K562 (cell line): ENCODE results near the gene ZNF689. TPM values are rescaled to one million over a fixed set of nuclear protein-coding genes. Genes with fewer than 3 reads are reported as not detected.

ENCODE experiments used
- ARID2 ChIP-seq: fragments of 450-650 bp; IDR thresholded peaks from 2 replicates; pipeline ENCODE4 v1.6.1; 2017; ENCODE audit warnings: antibody characterized with exemption, mild to moderate bottlenecking
- EP400 ChIP-seq: fragments of 450-650 bp; IDR thresholded peaks from 2 replicates; pipeline ENCODE4 v1.6.1; 2017; ENCODE audit warnings: antibody characterized with exemption, mild to moderate bottlenecking, moderate library complexity
- ESRRA ChIP-seq: fragments of 450-650 bp; IDR thresholded peaks from 2 replicates; pipeline ENCODE4 v1.6.1; 2014; ENCODE audit warnings: low read depth, mild to moderate bottlenecking, moderate library complexity, borderline replicate concordance
- KLF13 ChIP-seq: fragments of 450-650 bp; IDR thresholded peaks from 2 replicates; pipeline ENCODE4 v1.6.1; 2016; ENCODE audit warnings: missing genetic modification characterization, low read depth, mild to moderate bottlenecking, missing compliant biosample characterization, moderate library complexity, borderline replicate concordance
- MAZ ChIP-seq, 2 experiments: fragments of 450-650 bp in 1 of 2; sonication (generic) in 1 of 2; formaldehyde crosslinking; IDR thresholded peaks in 1 of 2; conservative IDR thresholded peaks in 1 of 2; 2 replicates each; pipeline versions ENCODE4 v1.4.0 to v1.5.0; 2020; ENCODE audit warnings: mild to moderate bottlenecking in 1 of 2, missing genetic modification reagents in 1 of 2
- NELFE ChIP-seq: IDR thresholded peaks from 2 replicates; pipeline ENCODE4 v1.6.1; 2011; ENCODE audit warnings: mild to moderate bottlenecking; ENCODE audit not compliant: insufficient read depth, insufficient read length
- PHF21A ChIP-seq: fragments of 450-650 bp; IDR thresholded peaks from 2 replicates; pipeline ENCODE4 v1.6.1; 2017; ENCODE audit warnings: low read depth, borderline replicate concordance
- RBM22 ChIP-seq: fragments of 200-400 bp; formaldehyde crosslinking; IDR thresholded peaks from 2 replicates; pipeline ENCODE4 v1.6.1; 2018; ENCODE audit warnings: low read length, low read depth; ENCODE audit not compliant: poor library complexity, severe bottlenecking
- SMARCA4 ChIP-seq: fragments of 450-650 bp; IDR thresholded peaks from 2 replicates; pipeline ENCODE4 v1.6.1; 2016
- SREBF1 ChIP-seq: fragments of 150-350 bp; IDR thresholded peaks from 2 replicates; pipeline ENCODE4 v1.6.1; 2014; ENCODE audit warnings: antibody characterized with exemption, low read depth, low read length, borderline replicate concordance
- SRF ChIP-seq, 2 experiments: fragments of 250-450, 450-650 bp in 1 of 2; sonication (Bioruptor Pico) in 1 of 2; sonication (generic) in 1 of 2; formaldehyde crosslinking; IDR thresholded peaks; 2 replicates each; pipeline versions ENCODE4 v1.5.0 to v1.5.1; 2020 to 2022; ENCODE audit warnings: mild to moderate bottlenecking in 1 of 2, missing genetic modification reagents in 1 of 2
- TAF1 ChIP-seq: IDR thresholded peaks from 2 replicates; pipeline ENCODE4 v1.6.1; 2011; ENCODE audit warnings: mild to moderate bottlenecking, low read length, moderate library complexity; ENCODE audit not compliant: insufficient read depth, control insufficient read depth, severe bottlenecking; ENCODE audit errors: extremely low read depth
- TBP ChIP-seq: optimal IDR thresholded peaks from 2 replicates; pipeline ENCODE3; 2011; ENCODE audit warnings: low read depth, low read length, improper control_type of control experiment
- VEZF1 ChIP-seq: fragments of 200-800 bp; sonication (Bioruptor generic); IDR thresholded peaks from 2 replicates; pipeline ENCODE4 v1.6.1; 2017; ENCODE audit warnings: missing genetic modification characterization, missing compliant biosample characterization
- XRCC5 ChIP-seq: fragments of 200-400 bp; formaldehyde crosslinking; IDR thresholded peaks from 2 replicates; pipeline ENCODE4 v1.6.1; 2017; ENCODE audit warnings: low read depth, mild to moderate bottlenecking, low read length
- ZFP30 ChIP-seq: fragments of 250-450 bp; sonication (Bioruptor Pico); IDR thresholded peaks from 2 replicates; pipeline ENCODE4 v1.8.0; 2022; ENCODE audit warnings: moderate library complexity, mild to moderate bottlenecking, inconsistent platforms, borderline replicate concordance
- ZNF239 ChIP-seq: fragments of 250-450 bp; sonication (Bioruptor Pico); IDR thresholded peaks from 2 replicates; pipeline ENCODE4 v1.4.0; 2020; ENCODE audit warnings: mild to moderate bottlenecking
- ZNF282 ChIP-seq: sonication (generic); formaldehyde crosslinking; IDR thresholded peaks from 2 replicates; pipeline ENCODE4 v1.8.1; 2023; ENCODE audit warnings: missing genetic modification reagents
- ZNF324 ChIP-seq: fragments of 250-450 bp; sonication (Bioruptor Pico); IDR thresholded peaks from 2 replicates; pipeline ENCODE4 v1.4.0; 2020; ENCODE audit warnings: mild to moderate bottlenecking
- ZNF431 ChIP-seq: sonication (generic); formaldehyde crosslinking; IDR thresholded peaks from 2 replicates; pipeline ENCODE4 v1.8.0; 2022; ENCODE audit warnings: mild to moderate bottlenecking, missing genetic modification reagents
- ZNF449 ChIP-seq: fragments of 250-450 bp; sonication (Bioruptor Pico); IDR thresholded peaks from 2 replicates; pipeline ENCODE4 v1.8.0; 2022; ENCODE audit warnings: moderate library complexity, mild to moderate bottlenecking, inconsistent platforms
- ZNF584 ChIP-seq: fragments of 200-800 bp; sonication (Bioruptor generic); IDR thresholded peaks from 2 replicates; pipeline ENCODE4 v1.6.1; 2016; ENCODE audit warnings: low read depth, mild to moderate bottlenecking, missing genetic modification characterization, missing compliant biosample characterization
- ZNF699 ChIP-seq: fragments of 250-450 bp; sonication (Bioruptor Pico); IDR thresholded peaks from 2 replicates; pipeline ENCODE4 v1.8.0; 2021; ENCODE audit warnings: mild to moderate bottlenecking, moderate library complexity; ENCODE audit not compliant: insufficient replicate concordance
- ZNF766 ChIP-seq: fragments of 200-800 bp; sonication (Bioruptor generic); conservative IDR thresholded peaks from 2 replicates; pipeline ENCODE4 v1.6.1; 2016; ENCODE audit warnings: missing genetic modification characterization, missing compliant biosample characterization
- polyA plus RNA-seq, 8 experiments: library from polyadenylated mRNA; depleted of rRNA in 4 of 8; stranded (reverse) in 5 of 8; unstranded in 3 of 8; fragments of >200 nt; fragmentation: Nextera tagmentation in 2 of 8; fragmentation: Illumina TruSeq in 1 of 8; extraction: Ambion mirVana in 2 of 8; extraction: Trizol in 1 of 8; gene quantifications; 2 replicates each; pipeline versions ENCODE4 v1.2.1 to v1.2.3, GENCODE V29; 2011 to 2014; ENCODE audit warnings: inconsistent platforms in 1 of 8, missing spikeins in 1 of 8
- total RNA-seq, 7 experiments: library from RNA; depleted of rRNA in 6 of 7; stranded (reverse); fragments of >200 nt in 6 of 7; fragmentation: Illumina TruSeq in 2 of 7; extraction: Trizol in 2 of 7; gene quantifications; 2 replicates each; pipeline versions ENCODE4 v1.2.1 to v1.2.3, GENCODE V29; 2011 to 2021; ENCODE audit warnings: low replicate concordance in 1 of 7

Gene ZNF689
- total and polyA plus RNA-seq, 9 of the 15 experiments (the other 6 are each of a cell fraction or from before 2014, with no cell fraction given) = 5.4 to 15.4 (median 10.8) TPM

GRCh38 chr16:30628628-30629540 lies 18.7 kb upstream of the ZNF689 start (continued):
- 0 out of 2 replicates have a peak, but pooled peaks have one; percentile 27 for TF ChIP-seq ZNF584 (CRISPR knock-in tag)
- TF ChIP-seq KLF13 = no peak
- TF ChIP-seq TAF1 = no peak
- no peak for TF ChIP-seq ZNF431 (CRISPR knock-in tag)
- peak; percentile 71; the same call in 1 of the 2 replicates for TF ChIP-seq ARID2
- TF ChIP-seq VEZF1 (CRISPR knock-in tag) = no peak; the same call in 1 of the 2 replicates
- no peak for TF ChIP-seq ZNF449 (CRISPR knock-in tag)
- TF ChIP-seq MAZ (CRISPR knock-in tag; conservative IDR thresholded peaks at IDR 0.05 in 1 of 2, IDR thresholded peaks at IDR 0.05 in 1 of 2) = peak in 1 of 2 experiments; percentile 55; a peak in 1 of 4 replicates
- no peak for TF ChIP-seq ZNF324
- no peak for TF ChIP-seq SMARCA4
- no peak for TF ChIP-seq ZNF239 (CRISPR knock-in tag)
- TF ChIP-seq SRF (CRISPR knock-in tag; IDR thresholded peaks at IDR 0.05) = no peak
- TF ChIP-seq RBM22 = no peak
- TF ChIP-seq ZFP30 (CRISPR knock-in tag) = no peak
- TF ChIP-seq ZNF282 (CRISPR knock-in tag) = no peak
- peak; percentile 56; the same call in 1 of the 2 replicates for TF ChIP-seq ZNF766 (CRISPR knock-in tag)
- TF ChIP-seq NELFE = no peak
- peak; percentile 26; the same call in 1 of the 2 replicates for TF ChIP-seq ESRRA
- TF ChIP-seq EP400 = peak; percentile 32; the same call in 1 of the 2 replicates
- TF ChIP-seq XRCC5 = 0 out of 2 replicates have a peak, but pooled peaks have one; percentile 26
- peak; percentile 39 for TF ChIP-seq TBP
- peak; percentile 94; the same call in 1 of the 2 replicates for TF ChIP-seq PHF21A
- TF ChIP-seq ZNF699 (CRISPR knock-in tag) = no peak
- TF ChIP-seq SREBF1 = no peak
